Glomerular endothelial cell (primary cell): ENCODE measurements around the gene UTP15. TPM values are rescaled to one million over a fixed set of nuclear protein-coding genes. Genes with fewer than 3 reads are reported as not detected.
A peak's percentile ranks its signal among the peaks of the same experiment; 100 is the strongest.

Source experiments
- DNase-seq: peaks from one replicate; pipeline ENCODE4 v3.0.0-alpha.2; 2011; ENCODE audit warnings: low read depth, low spot score; ENCODE audit errors: extremely low read depth
- total RNA-seq: library from RNA; depleted of rRNA; stranded (reverse); fragments of >200 nt; gene quantifications from 2 replicates; pipeline ENCODE4 v1.2.3, GENCODE V29; 2015

Gene UTP15
- 9.5 and 16.5 TPM in 2 replicates for total RNA-seq

GRCh38 chr5:73565139-73565968 lies at the start of gene UTP15, which contains the start of gene ANKRA2:
Gene UTP15, plus strand, starts transcription at chr5:73565743. Its CDS starts 1,602 bp downstream, at chr5:73567345.
Gene ANKRA2, minus strand, starts transcription at chr5:73565639. Its CDS starts 2,758 bp downstream, at chr5:73562881.
- peak; percentile 83 for DNase-seq

- no peak for DNase-seq
Observed at GRCh38 chr5:73519531-73520283, 45.8 kb upstream of the UTP15 start.

- no peak for DNase-seq
Observed at GRCh38 chr5:73522989-73523388, 42.6 kb upstream of the UTP15 start.

- DNase-seq = no peak
Observed at GRCh38 chr5:73523861-73524260, 41.7 kb upstream of the UTP15 start.

GRCh38 chr5:73525606-73526203 lies 39.8 kb upstream of the UTP15 start:
- DNase-seq = no peak

GRCh38 chr5:73528248-73528647 lies 37.3 kb upstream of the UTP15 start:
- no peak for DNase-seq

GRCh38 chr5:73529081-73529480 lies 36.5 kb upstream of the UTP15 start:
- DNase-seq = no peak

GRCh38 chr5:73531356-73531755 lies 34.2 kb upstream of the UTP15 start:
- no peak for DNase-seq

- no peak for DNase-seq
Observed at GRCh38 chr5:73532195-73532594, 33.3 kb upstream of the UTP15 start.

- no peak for DNase-seq
Observed at GRCh38 chr5:73534011-73534644, 31.4 kb upstream of the UTP15 start.

- no peak for DNase-seq
Observed at GRCh38 chr5:73534971-73535370, 30.6 kb upstream of the UTP15 start.

- DNase-seq = no peak
Observed at GRCh38 chr5:73539730-73540129, 25.8 kb upstream of the UTP15 start.

- DNase-seq = no peak
Observed at GRCh38 chr5:73540192-73540591, 25.4 kb upstream of the UTP15 start.

- no peak for DNase-seq
Observed at GRCh38 chr5:73542020-73542419, 23.5 kb upstream of the UTP15 start.

GRCh38 chr5:73544429-73545402 lies 20.8 kb upstream of the UTP15 start:
- peak; percentile 80 for DNase-seq

- no peak for DNase-seq
Observed at GRCh38 chr5:73545403-73545779, 20.2 kb upstream of the UTP15 start.

- no peak for DNase-seq
Observed at GRCh38 chr5:73550016-73550415, 15.5 kb upstream of the UTP15 start.

GRCh38 chr5:73552642-73553041 lies 12.9 kb upstream of the UTP15 start:
- no peak for DNase-seq

GRCh38 chr5:73558950-73559349 lies 6.6 kb upstream of the UTP15 start:
- DNase-seq = no peak

GRCh38 chr5:73564018-73564417 lies 1.5 kb upstream of the UTP15 start:
- DNase-seq = no peak
